GM23248 (cell line): ENCODE data around the gene RABGAP1L.
"Not testable (repeated sequence)": the region's sequence is repeated elsewhere in the genome, so short reads cannot be mapped to it uniquely, and the experiment has no call there.

Experiments
- EZH2 ChIP-seq: fragments of 200-600 bp; sonication (generic); IDR thresholded peaks from 2 replicates; pipeline ENCODE4 v1.6.1; 2018; ENCODE audit warnings: antibody characterized with exemption, mild to moderate bottlenecking; ENCODE audit not compliant: insufficient read depth, poor library complexity, severe bottlenecking
- EZH2phosphoT487 ChIP-seq: fragments of 200-600 bp; sonication (generic); IDR thresholded peaks from 2 replicates; pipeline ENCODE4 v1.6.1; 2018; ENCODE audit warnings: antibody characterized with exemption, moderate library complexity, mild to moderate bottlenecking, low read depth; ENCODE audit not compliant: insufficient read depth

- not testable (repeated sequence) for TF ChIP-seq EZH2, EZH2phosphoT487
These were observed 32.1 kb upstream of the RABGAP1L start for GRCh38 chr1:174127176-174127575.
